NB4 (cell line): ENCODE measurements around the gene PTGES3L.

Source experiments
- CTCF ChIP-seq: IDR thresholded peaks from one replicate; pipeline ENCODE4 v1.5.1; 2012; ENCODE audit warnings: low read depth, low read length
- MAX ChIP-seq: IDR thresholded peaks from 2 replicates; pipeline ENCODE4 v1.6.1; 2011; ENCODE audit warnings: low read depth, low read length
- MYC ChIP-seq: IDR thresholded peaks from 2 replicates; pipeline ENCODE4 v1.6.1; 2011; ENCODE audit warnings: low read depth, low read length
- POLR2A ChIP-seq: IDR thresholded peaks from 2 replicates; pipeline ENCODE4 v1.6.1; 2011; ENCODE audit warnings: mild to moderate bottlenecking; ENCODE audit not compliant: insufficient read length; ENCODE audit errors: extremely low read depth

GRCh38 chr17:42946812-42947211 lies 33.1 kb downstream of the PTGES3L start:
- TF ChIP-seq CTCF (no peak), MYC (no peak), POLR2A (no peak), MAX (no peak)
